IMR-90 (cell line): Measurements from ENCODE around the gene DLG5.

Experiments
- BHLHE40 ChIP-seq: fragments of 150-350 bp; IDR thresholded peaks from 2 replicates; pipeline ENCODE4 v1.6.1; 2016; ENCODE audit warnings: mild to moderate bottlenecking, low read depth, low read length
- CEBPB ChIP-seq: IDR thresholded peaks from 2 replicates; pipeline ENCODE4 v1.6.1; 2012; ENCODE audit warnings: low read depth, low read length, improper control_type of control experiment
- CHD1 ChIP-seq: IDR thresholded peaks from 2 replicates; pipeline ENCODE4 v1.6.1; 2012; ENCODE audit warnings: low read depth, low read length, improper control_type of control experiment
- CTCF ChIP-seq: conservative IDR thresholded peaks from 2 replicates; pipeline ENCODE4 v1.5.1; 2012; ENCODE audit warnings: mild to moderate bottlenecking, low read depth, low read length, improper control_type of control experiment
- FOS ChIP-seq: fragments of 150-350 bp; IDR thresholded peaks from 2 replicates; pipeline ENCODE4 v1.6.1; 2016; ENCODE audit warnings: low read depth, low read length
- MAFK ChIP-seq: IDR thresholded peaks from 2 replicates; pipeline ENCODE4 v1.6.1; 2012; ENCODE audit warnings: low read depth, low read length, improper control_type of control experiment
- MAZ ChIP-seq: IDR thresholded peaks from 2 replicates; pipeline ENCODE4 v1.6.1; 2012; ENCODE audit warnings: low read depth, mild to moderate bottlenecking, low read length, improper control_type of control experiment, moderate library complexity, borderline replicate concordance
- MXI1 ChIP-seq: IDR thresholded peaks from 2 replicates; pipeline ENCODE4 v1.6.1; 2012; ENCODE audit warnings: low read depth, mild to moderate bottlenecking, low read length, moderate library complexity, borderline replicate concordance
- NFE2L2 ChIP-seq: fragments of 150-350 bp; IDR thresholded peaks from 2 replicates; pipeline ENCODE4 v1.6.1; 2016; ENCODE audit warnings: low read depth, mild to moderate bottlenecking, low read length
- POLR2A ChIP-seq: IDR thresholded peaks from 2 replicates; pipeline ENCODE4 v1.6.1; 2012; ENCODE audit warnings: mild to moderate bottlenecking, low read depth, low read length
- RCOR1 ChIP-seq: IDR thresholded peaks from 2 replicates; pipeline ENCODE4 v1.6.1; 2012; ENCODE audit warnings: mild to moderate bottlenecking, low read length, improper control_type of control experiment; ENCODE audit not compliant: insufficient replicate concordance
- RFX5 ChIP-seq: IDR thresholded peaks from 2 replicates; pipeline ENCODE4 v1.8.0; 2012; ENCODE audit warnings: low read depth, mild to moderate bottlenecking, low read length, moderate library complexity
- SMC3 ChIP-seq: fragments of 150-350 bp; IDR thresholded peaks from 2 replicates; pipeline ENCODE4 v1.6.1; 2016; ENCODE audit warnings: low read depth, mild to moderate bottlenecking, antibody characterized with exemption, low read length, moderate library complexity
- USF2 ChIP-seq: fragments of 150-350 bp; IDR thresholded peaks from 2 replicates; pipeline ENCODE4 v1.6.1; 2017; ENCODE audit warnings: mild to moderate bottlenecking, antibody characterized with exemption, low read length, low read depth

- TF ChIP-seq CTCF, result no peak
- TF ChIP-seq POLR2A, result no peak
- no peak for TF ChIP-seq CEBPB
- no peak for TF ChIP-seq SMC3
- no peak for TF ChIP-seq USF2
- no peak for TF ChIP-seq RCOR1
- TF ChIP-seq NFE2L2, result no peak
- no peak for TF ChIP-seq MAZ
- TF ChIP-seq BHLHE40, result no peak
- TF ChIP-seq MXI1, result no peak
- TF ChIP-seq FOS, result no peak
- TF ChIP-seq MAFK, result no peak
- no peak for TF ChIP-seq CHD1
- no peak for TF ChIP-seq RFX5
Observed at GRCh38 chr10:77771450-77771849, 155.1 kb downstream of the DLG5 start.
